H1 (cell line): ENCODE measurements around the gene TNNC1.

Experiments used
- CEBPB ChIP-seq: IDR thresholded peaks from 2 replicates; pipeline ENCODE4 v1.6.1; 2012; ENCODE audit warnings: low read depth, low read length
- EP300 ChIP-seq, 2 experiments: IDR thresholded peaks; 1 replicate in 1 of 2; 2 replicates in 1 of 2; pipeline ENCODE4 v1.6.1; 2011 to 2012; ENCODE audit warnings: low read depth in 2 of 2, low read length in 2 of 2, mild to moderate bottlenecking in 2 of 2, borderline replicate concordance in 1 of 2, inconsistent platforms in 1 of 2, moderate library complexity in 1 of 2
- EZH2 ChIP-seq: fragments of 200-600 bp; sonication (generic); IDR thresholded peaks from 2 replicates; pipeline ENCODE4 v1.7.1; 2012; ENCODE audit warnings: low read depth, mild to moderate bottlenecking, moderate library complexity, low read length, inconsistent platforms; ENCODE audit not compliant: severe bottlenecking
- JUN ChIP-seq: IDR thresholded peaks from 2 replicates; pipeline ENCODE4 v1.6.1; 2011; ENCODE audit warnings: low read depth, mild to moderate bottlenecking, improper control_type of control experiment, low read length
- POLR2A ChIP-seq, 2 experiments: IDR thresholded peaks; 1 replicate in 1 of 2; 2 replicates in 1 of 2; pipeline ENCODE4 v1.6.1; 2011; ENCODE audit warnings: low read depth in 2 of 2, low read length in 2 of 2, mild to moderate bottlenecking in 2 of 2; ENCODE audit errors: control extremely low read depth in 1 of 2
- RFX5 ChIP-seq: IDR thresholded peaks from 2 replicates; pipeline ENCODE4 v1.6.1; 2011; ENCODE audit warnings: low read depth, low read length, improper control_type of control experiment, borderline replicate concordance
- SAP30 ChIP-seq: fragments of 300-600 bp; sonication (generic); IDR thresholded peaks from 2 replicates; pipeline ENCODE4 v1.7.1; 2012; ENCODE audit warnings: low read length, moderate library complexity, mild to moderate bottlenecking, inconsistent platforms; ENCODE audit not compliant: insufficient read depth, insufficient replicate concordance
- SIN3A ChIP-seq, 2 experiments: IDR thresholded peaks in 1 of 2; conservative IDR thresholded peaks in 1 of 2; 2 replicates each; pipeline ENCODE4 v1.6.1; 2011 to 2012; ENCODE audit warnings: low read length in 2 of 2, improper control_type of control experiment in 1 of 2, low read depth in 1 of 2, mild to moderate bottlenecking in 1 of 2
- TAF1 ChIP-seq: IDR thresholded peaks from 2 replicates; pipeline ENCODE4 v1.6.1; 2011; ENCODE audit warnings: mild to moderate bottlenecking, low read depth, low read length
- ZNF274 ChIP-seq: IDR thresholded peaks from 2 replicates; pipeline ENCODE4 v1.7.0; 2012; ENCODE audit warnings: low read length, borderline replicate concordance; ENCODE audit errors: extremely low read depth
- TF ChIP-seq, protein P1 (sequence below), 3 experiments: IDR thresholded peaks; 1 replicate in 2 of 3; 2 replicates in 1 of 3; pipeline versions ENCODE4 v1.5.1 to v1.6.1; 2011; ENCODE audit warnings: low read length in 3 of 3, mild to moderate bottlenecking in 3 of 3, inconsistent platforms in 2 of 3, low read depth in 1 of 3, moderate library complexity in 1 of 3; ENCODE audit not compliant: insufficient read depth in 1 of 3; ENCODE audit errors: control extremely low read depth in 1 of 3
- TF ChIP-seq, protein P2 (sequence below): IDR thresholded peaks from 2 replicates; pipeline ENCODE4 v1.6.1; 2011; ENCODE audit warnings: low read length, improper control_type of control experiment

DNA sequence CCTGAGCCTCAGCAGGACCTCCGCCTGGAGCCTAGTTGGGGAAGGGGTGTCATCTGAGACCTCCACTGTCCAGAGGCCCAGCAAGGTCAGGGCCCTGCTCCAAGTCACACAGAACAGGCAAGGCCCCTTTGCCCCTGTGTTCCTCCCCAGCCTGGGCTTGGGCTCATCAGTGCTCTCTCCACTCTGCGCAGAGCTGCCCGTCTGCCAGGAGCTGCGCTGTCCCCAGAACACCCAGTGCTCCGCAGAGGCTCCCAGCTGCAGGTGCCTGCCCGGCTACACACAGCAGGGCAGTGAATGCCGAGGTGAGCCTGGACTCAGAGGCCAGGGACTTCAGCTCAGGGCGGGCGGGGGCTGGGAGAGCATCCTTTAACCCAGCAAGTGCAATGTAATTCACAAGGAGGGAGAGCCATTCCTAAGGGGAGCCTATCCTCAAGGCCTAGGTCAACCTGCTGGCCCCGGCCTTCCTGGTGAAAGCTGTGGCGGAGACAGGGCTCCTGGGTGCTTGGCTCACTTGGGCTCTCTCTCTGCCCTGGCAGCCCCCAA is 49.0 kb upstream of the TNNC1 start:
- TF ChIP-seq, protein P1, sequence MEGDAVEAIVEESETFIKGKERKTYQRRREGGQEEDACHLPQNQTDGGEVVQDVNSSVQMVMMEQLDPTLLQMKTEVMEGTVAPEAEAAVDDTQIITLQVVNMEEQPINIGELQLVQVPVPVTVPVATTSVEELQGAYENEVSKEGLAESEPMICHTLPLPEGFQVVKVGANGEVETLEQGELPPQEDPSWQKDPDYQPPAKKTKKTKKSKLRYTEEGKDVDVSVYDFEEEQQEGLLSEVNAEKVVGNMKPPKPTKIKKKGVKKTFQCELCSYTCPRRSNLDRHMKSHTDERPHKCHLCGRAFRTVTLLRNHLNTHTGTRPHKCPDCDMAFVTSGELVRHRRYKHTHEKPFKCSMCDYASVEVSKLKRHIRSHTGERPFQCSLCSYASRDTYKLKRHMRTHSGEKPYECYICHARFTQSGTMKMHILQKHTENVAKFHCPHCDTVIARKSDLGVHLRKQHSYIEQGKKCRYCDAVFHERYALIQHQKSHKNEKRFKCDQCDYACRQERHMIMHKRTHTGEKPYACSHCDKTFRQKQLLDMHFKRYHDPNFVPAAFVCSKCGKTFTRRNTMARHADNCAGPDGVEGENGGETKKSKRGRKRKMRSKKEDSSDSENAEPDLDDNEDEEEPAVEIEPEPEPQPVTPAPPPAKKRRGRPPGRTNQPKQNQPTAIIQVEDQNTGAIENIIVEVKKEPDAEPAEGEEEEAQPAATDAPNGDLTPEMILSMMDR (IDR thresholded peaks at IDR 0.05; ENCODE audit: control extremely low read depth in 1 of 3, insufficient read depth in 1 of 3, low read depth in 1 of 3, low read length in 3 of 3), result no peak
- no peak for TF ChIP-seq SAP30
- TF ChIP-seq RFX5, result no peak
- no peak for TF ChIP-seq POLR2A (IDR thresholded peaks at IDR 0.05; ENCODE audit: control extremely low read depth in 1 of 2, low read depth in 2 of 2, low read length in 2 of 2)
- TF ChIP-seq, protein P2, sequence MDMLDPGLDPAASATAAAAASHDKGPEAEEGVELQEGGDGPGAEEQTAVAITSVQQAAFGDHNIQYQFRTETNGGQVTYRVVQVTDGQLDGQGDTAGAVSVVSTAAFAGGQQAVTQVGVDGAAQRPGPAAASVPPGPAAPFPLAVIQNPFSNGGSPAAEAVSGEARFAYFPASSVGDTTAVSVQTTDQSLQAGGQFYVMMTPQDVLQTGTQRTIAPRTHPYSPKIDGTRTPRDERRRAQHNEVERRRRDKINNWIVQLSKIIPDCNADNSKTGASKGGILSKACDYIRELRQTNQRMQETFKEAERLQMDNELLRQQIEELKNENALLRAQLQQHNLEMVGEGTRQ, result no peak
- no peak for TF ChIP-seq SIN3A (conservative IDR thresholded peaks at IDR 0.05 in 1 of 2, IDR thresholded peaks at IDR 0.05 in 1 of 2; ENCODE audit: low read depth in 1 of 2, low read length in 2 of 2)
- no peak for TF ChIP-seq JUN
- no peak for TF ChIP-seq TAF1
- no peak for TF ChIP-seq EP300 (IDR thresholded peaks at IDR 0.05; ENCODE audit: borderline replicate concordance in 1 of 2, low read depth in 2 of 2, low read length in 2 of 2)
- no peak for TF ChIP-seq EZH2
- TF ChIP-seq ZNF274, result no peak
- TF ChIP-seq CEBPB, result no peak
